GM23338 (cell line): Measurements from ENCODE around the gene GGCX.
"Not testable (repeated sequence)": the region's sequence is repeated elsewhere in the genome, so short reads cannot be mapped to it uniquely, and the experiment has no call there.

Experiments
- CREB1 ChIP-seq: fragments of 250-450 bp; sonication (Bioruptor Pico); IDR thresholded peaks from 2 replicates; pipeline ENCODE4 v1.5.0; 2020; ENCODE audit warnings: low read depth, mild to moderate bottlenecking, moderate library complexity
- EZH2 ChIP-seq: fragments of 200-600 bp; sonication (generic); IDR thresholded peaks from one replicate; pipeline ENCODE4 v1.8.0; 2017; ENCODE audit warnings: antibody characterized with exemption, mild to moderate bottlenecking, low read depth; ENCODE audit not compliant: unreplicated experiment
- EZH2phosphoT487 ChIP-seq: fragments of 200-600 bp; sonication (generic); IDR thresholded peaks from one replicate; pipeline ENCODE4 v1.8.1; 2018; ENCODE audit warnings: antibody characterized with exemption; ENCODE audit not compliant: unreplicated experiment
- JUNB ChIP-seq: IDR thresholded peaks from one replicate; pipeline ENCODE4 v1.6.1; 2016; ENCODE audit warnings: antibody characterized with exemption; ENCODE audit not compliant: unreplicated experiment
- POLR2AphosphoS5 ChIP-seq: IDR thresholded peaks from 2 replicates; pipeline ENCODE4 v1.6.1; 2016; ENCODE audit warnings: antibody characterized with exemption, low read depth
- STAT1 ChIP-seq: IDR thresholded peaks from one replicate; pipeline ENCODE4 v1.6.1; 2016; ENCODE audit warnings: antibody characterized with exemption; ENCODE audit not compliant: unreplicated experiment
- ZNF331 ChIP-seq: fragments of 250-450 bp; sonication (Bioruptor Pico); IDR thresholded peaks from 2 replicates; pipeline ENCODE4 v1.5.0; 2020; ENCODE audit warnings: low read depth, mild to moderate bottlenecking, moderate library complexity
- TF ChIP-seq, protein P1 (sequence below), 2 experiments: fragments of 200-600 bp in 1 of 2; sonication (generic) in 1 of 2; conservative IDR thresholded peaks; 2 replicates each; pipeline versions ENCODE4 v1.5.1 to v1.6.1; 2016 to 2017; ENCODE audit warnings: antibody characterized with exemption in 2 of 2, low read depth in 2 of 2, mild to moderate bottlenecking in 2 of 2, moderate library complexity in 1 of 2
- TF ChIP-seq, protein P2 (sequence below): IDR thresholded peaks from one replicate; pipeline ENCODE4 v1.6.1; 2018; ENCODE audit warnings: antibody characterized with exemption; ENCODE audit not compliant: unreplicated experiment

DNA sequence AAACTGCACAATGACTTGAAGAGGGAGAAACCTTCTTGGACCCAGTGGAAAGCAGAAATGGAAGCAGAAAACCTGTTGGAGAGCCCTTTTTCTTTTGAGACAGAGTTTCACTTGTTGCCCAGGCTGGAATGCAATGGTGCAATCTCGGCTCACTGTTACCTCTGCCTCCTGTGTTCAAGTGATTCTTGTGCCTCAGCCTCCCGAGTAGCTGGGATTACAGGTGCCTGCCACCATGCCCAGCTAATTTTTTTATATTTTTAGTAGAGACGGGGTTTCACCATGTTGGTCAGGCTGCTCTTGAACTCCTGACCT lies 42.8 kb upstream of the GGCX start:
- TF ChIP-seq, protein P1, sequence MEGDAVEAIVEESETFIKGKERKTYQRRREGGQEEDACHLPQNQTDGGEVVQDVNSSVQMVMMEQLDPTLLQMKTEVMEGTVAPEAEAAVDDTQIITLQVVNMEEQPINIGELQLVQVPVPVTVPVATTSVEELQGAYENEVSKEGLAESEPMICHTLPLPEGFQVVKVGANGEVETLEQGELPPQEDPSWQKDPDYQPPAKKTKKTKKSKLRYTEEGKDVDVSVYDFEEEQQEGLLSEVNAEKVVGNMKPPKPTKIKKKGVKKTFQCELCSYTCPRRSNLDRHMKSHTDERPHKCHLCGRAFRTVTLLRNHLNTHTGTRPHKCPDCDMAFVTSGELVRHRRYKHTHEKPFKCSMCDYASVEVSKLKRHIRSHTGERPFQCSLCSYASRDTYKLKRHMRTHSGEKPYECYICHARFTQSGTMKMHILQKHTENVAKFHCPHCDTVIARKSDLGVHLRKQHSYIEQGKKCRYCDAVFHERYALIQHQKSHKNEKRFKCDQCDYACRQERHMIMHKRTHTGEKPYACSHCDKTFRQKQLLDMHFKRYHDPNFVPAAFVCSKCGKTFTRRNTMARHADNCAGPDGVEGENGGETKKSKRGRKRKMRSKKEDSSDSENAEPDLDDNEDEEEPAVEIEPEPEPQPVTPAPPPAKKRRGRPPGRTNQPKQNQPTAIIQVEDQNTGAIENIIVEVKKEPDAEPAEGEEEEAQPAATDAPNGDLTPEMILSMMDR (conservative IDR thresholded peaks at IDR 0.05; ENCODE audit: low read depth in 2 of 2), result not testable (repeated sequence)
- TF ChIP-seq CREB1 (CRISPR knock-in tag); EZH2; EZH2phosphoT487; POLR2AphosphoS5; JUNB; ZNF331; STAT1: not testable (repeated sequence)
- TF ChIP-seq, protein P2, sequence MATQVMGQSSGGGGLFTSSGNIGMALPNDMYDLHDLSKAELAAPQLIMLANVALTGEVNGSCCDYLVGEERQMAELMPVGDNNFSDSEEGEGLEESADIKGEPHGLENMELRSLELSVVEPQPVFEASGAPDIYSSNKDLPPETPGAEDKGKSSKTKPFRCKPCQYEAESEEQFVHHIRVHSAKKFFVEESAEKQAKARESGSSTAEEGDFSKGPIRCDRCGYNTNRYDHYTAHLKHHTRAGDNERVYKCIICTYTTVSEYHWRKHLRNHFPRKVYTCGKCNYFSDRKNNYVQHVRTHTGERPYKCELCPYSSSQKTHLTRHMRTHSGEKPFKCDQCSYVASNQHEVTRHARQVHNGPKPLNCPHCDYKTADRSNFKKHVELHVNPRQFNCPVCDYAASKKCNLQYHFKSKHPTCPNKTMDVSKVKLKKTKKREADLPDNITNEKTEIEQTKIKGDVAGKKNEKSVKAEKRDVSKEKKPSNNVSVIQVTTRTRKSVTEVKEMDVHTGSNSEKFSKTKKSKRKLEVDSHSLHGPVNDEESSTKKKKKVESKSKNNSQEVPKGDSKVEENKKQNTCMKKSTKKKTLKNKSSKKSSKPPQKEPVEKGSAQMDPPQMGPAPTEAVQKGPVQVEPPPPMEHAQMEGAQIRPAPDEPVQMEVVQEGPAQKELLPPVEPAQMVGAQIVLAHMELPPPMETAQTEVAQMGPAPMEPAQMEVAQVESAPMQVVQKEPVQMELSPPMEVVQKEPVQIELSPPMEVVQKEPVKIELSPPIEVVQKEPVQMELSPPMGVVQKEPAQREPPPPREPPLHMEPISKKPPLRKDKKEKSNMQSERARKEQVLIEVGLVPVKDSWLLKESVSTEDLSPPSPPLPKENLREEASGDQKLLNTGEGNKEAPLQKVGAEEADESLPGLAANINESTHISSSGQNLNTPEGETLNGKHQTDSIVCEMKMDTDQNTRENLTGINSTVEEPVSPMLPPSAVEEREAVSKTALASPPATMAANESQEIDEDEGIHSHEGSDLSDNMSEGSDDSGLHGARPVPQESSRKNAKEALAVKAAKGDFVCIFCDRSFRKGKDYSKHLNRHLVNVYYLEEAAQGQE, result not testable (repeated sequence)
